B cell (primary cell): Measurements from ENCODE around the gene DGKZ. TPM values are rescaled to one million over a fixed set of nuclear protein-coding genes. Genes with fewer than 3 reads are reported as not detected.

ENCODE experiments used
- ATAC-seq: fragments of 200-7000 bp; cut with Tn5 transposase; one replicate; pipeline ENCODE4 v1.10.0; 2021; ENCODE audit warnings: low read depth, mild to moderate bottlenecking, moderate number of reproducible peaks, moderate library complexity
- CTCF ChIA-PET: fragments of 350-600 bp; sonication (Branson Sonifier 250); formaldehyde crosslinking; loops from one replicate; lab custom pipeline; 2021; ENCODE audit warnings: antibody characterized with exemption, inconsistent platforms; lab: Charles Lee
- POLR2A ChIA-PET: fragments of 350-600 bp; sonication (Branson Sonifier 250); formaldehyde crosslinking; loops from one replicate; lab custom pipeline; 2021; ENCODE audit warnings: antibody characterized with exemption; lab: Charles Lee
- DNase-seq: peaks from one replicate; pipeline ENCODE4 v3.0.0; 2013
- H2AFZ ChIP-seq: 2 replicates; pipeline ENCODE4 v1.6.1; 2012; ENCODE audit warnings: mild to moderate bottlenecking, low read depth, low read length; ENCODE audit not compliant: insufficient read depth, poor library complexity, severe bottlenecking
- H3K27ac ChIP-seq, 2 donors: 1 replicate in 1 of 2; 2 replicates in 1 of 2; pipeline ENCODE4 v1.5.1; 2012 to 2013; ENCODE audit warnings: low read length in 2 of 2, mild to moderate bottlenecking in 2 of 2, moderate library complexity in 1 of 2
- H3K27me3 ChIP-seq, 4 experiments: fragments of 200-600 bp in 1 of 4; sonication (generic) in 1 of 4; replicated peaks in 1 of 4; 1 replicate in 2 of 4; 2 replicates in 2 of 4; pipeline versions ENCODE4 v1.6.1 to v1.7.0; 2013 to 2016; ENCODE audit warnings: low read length in 3 of 4, mild to moderate bottlenecking in 2 of 4, mixed read lengths in 1 of 4, moderate library complexity in 1 of 4; ENCODE audit not compliant: insufficient read depth in 4 of 4, control insufficient read depth in 3 of 4; ENCODE audit errors: control extremely low read depth in 1 of 4
- H3K36me3 ChIP-seq, 2 experiments: replicated peaks in 1 of 2; 1 replicate in 1 of 2; 2 replicates in 1 of 2; pipeline versions ENCODE4 v1.6.1 to v1.7.1; 2013; ENCODE audit warnings: low read length in 1 of 2; ENCODE audit not compliant: insufficient read depth in 2 of 2, control insufficient read depth in 1 of 2; ENCODE audit errors: control extremely low read depth in 1 of 2, extremely low read depth in 1 of 2
- H3K4me1 ChIP-seq, 2 donors: fragments of 200-600 bp in 1 of 2; sonication (generic) in 1 of 2; 1 replicate in 1 of 2; 2 replicates in 1 of 2; pipeline versions ENCODE4 v1.5.1 to v1.6.1; 2013 to 2017; ENCODE audit warnings: low read length in 2 of 2; ENCODE audit not compliant: control insufficient read depth in 2 of 2, insufficient read depth in 2 of 2
- H3K4me2 ChIP-seq: replicated peaks from 2 replicates; pipeline ENCODE3; 2012; ENCODE audit warnings: mild to moderate bottlenecking, low read depth, low read length; ENCODE audit not compliant: poor library complexity, severe bottlenecking
- H3K4me3 ChIP-seq, 5 experiments: fragments of 200-600 bp in 1 of 5; sonication (generic) in 1 of 5; 1 replicate in 3 of 5; 2 replicates in 2 of 5; pipeline versions ENCODE4 v1.5.1 to v1.7.0; 2011 to 2016; ENCODE audit warnings: low read length in 4 of 5, mild to moderate bottlenecking in 4 of 5, low read depth in 2 of 5, control low read depth in 1 of 5, moderate library complexity in 1 of 5; ENCODE audit not compliant: insufficient read depth in 1 of 5; ENCODE audit errors: control extremely low read depth in 1 of 5, extremely low read depth in 1 of 5
- H3K79me2 ChIP-seq: fragments of 200-600 bp; sonication (generic); one replicate; pipeline ENCODE4 v1.6.0; 2016; ENCODE audit warnings: low read length; ENCODE audit not compliant: control insufficient read depth, insufficient read depth
- H3K9ac ChIP-seq: fragments of 200-600 bp; sonication (generic); 2 replicates; pipeline ENCODE4 v1.6.1; 2017; ENCODE audit warnings: mild to moderate bottlenecking, low read length, moderate library complexity
- H3K9me3 ChIP-seq, 3 donors: one replicate each; pipeline versions ENCODE4 v1.6.1 to v1.7.1; 2013; ENCODE audit warnings: low read length in 2 of 3; ENCODE audit not compliant: control insufficient read depth in 2 of 3, insufficient read depth in 1 of 3; ENCODE audit errors: control extremely low read depth in 1 of 3
- H4K20me1 ChIP-seq: 2 replicates; pipeline ENCODE4 v1.6.0; 2012; ENCODE audit warnings: mild to moderate bottlenecking, low read length; ENCODE audit not compliant: insufficient read depth, control insufficient read depth, poor library complexity, severe bottlenecking
- H3K27ac Mint-ChIP-seq: one replicate; pipeline ENCODE4 v1.8.0; 2021; ENCODE audit warnings: mixed read lengths
- H3K27me3 Mint-ChIP-seq: one replicate; pipeline ENCODE4 v1.8.0; 2021; ENCODE audit warnings: mixed read lengths
- H3K4me1 Mint-ChIP-seq: one replicate; pipeline ENCODE4 v1.8.0; 2021; ENCODE audit warnings: mixed read lengths
- H3K4me3 Mint-ChIP-seq: one replicate; pipeline ENCODE4 v1.8.0; 2021; ENCODE audit warnings: mixed read lengths
- H3K9me3 Mint-ChIP-seq: one replicate; pipeline ENCODE4 v1.8.0; 2022; ENCODE audit warnings: mixed read lengths; ENCODE audit not compliant: insufficient read depth
- EZH2 ChIP-seq: IDR thresholded peaks from 2 replicates; pipeline ENCODE4 v1.6.1; 2012; ENCODE audit warnings: borderline replicate concordance, low read depth, mild to moderate bottlenecking, moderate library complexity, low read length; ENCODE audit not compliant: insufficient read depth, poor library complexity, severe bottlenecking
- WGBS: methylation state at CpG from one replicate; pipeline ENCODE4 v1.1.5; 2013; ENCODE audit warnings: missing lambda C conversion rate; ENCODE audit not compliant: insufficient coverage; 5-methylcytosine and 5-hydroxymethylcytosine counted together
- intact Hi-C: fragments of 100-400 bp; cut with micrococcal nuclease; formaldehyde crosslinking; loops from one replicate; pipeline ENCODE4 v1.10.0; 2022
- polyA plus RNA-seq: library from polyadenylated mRNA; depleted of rRNA; stranded (reverse); fragments of >200 nt; gene quantifications from 2 replicates; pipeline ENCODE4 v1.2.3, GENCODE V29; 2012
- total RNA-seq, 2 donors: library from RNA; stranded (reverse); fragments of 120-200 nt in 1 of 2; gene quantifications; 1 replicate in 1 of 2; 2 replicates in 1 of 2; pipeline versions ENCODE4 v1.2.3 to v1.2.4, GENCODE V29; 2013 to 2022
- TF ChIP-seq, protein P1 (sequence below): fragments of 200-600 bp; IDR thresholded peaks from one replicate; pipeline ENCODE4 v1.8.0; 2022; ENCODE audit warnings: antibody characterized with exemption, mild to moderate bottlenecking

DGKZ gene
- total and polyA plus RNA-seq, 2 donors (not counting 1 experiment from before 2014, with no cell fraction given): 56.6 to 79.5 TPM

DNA sequence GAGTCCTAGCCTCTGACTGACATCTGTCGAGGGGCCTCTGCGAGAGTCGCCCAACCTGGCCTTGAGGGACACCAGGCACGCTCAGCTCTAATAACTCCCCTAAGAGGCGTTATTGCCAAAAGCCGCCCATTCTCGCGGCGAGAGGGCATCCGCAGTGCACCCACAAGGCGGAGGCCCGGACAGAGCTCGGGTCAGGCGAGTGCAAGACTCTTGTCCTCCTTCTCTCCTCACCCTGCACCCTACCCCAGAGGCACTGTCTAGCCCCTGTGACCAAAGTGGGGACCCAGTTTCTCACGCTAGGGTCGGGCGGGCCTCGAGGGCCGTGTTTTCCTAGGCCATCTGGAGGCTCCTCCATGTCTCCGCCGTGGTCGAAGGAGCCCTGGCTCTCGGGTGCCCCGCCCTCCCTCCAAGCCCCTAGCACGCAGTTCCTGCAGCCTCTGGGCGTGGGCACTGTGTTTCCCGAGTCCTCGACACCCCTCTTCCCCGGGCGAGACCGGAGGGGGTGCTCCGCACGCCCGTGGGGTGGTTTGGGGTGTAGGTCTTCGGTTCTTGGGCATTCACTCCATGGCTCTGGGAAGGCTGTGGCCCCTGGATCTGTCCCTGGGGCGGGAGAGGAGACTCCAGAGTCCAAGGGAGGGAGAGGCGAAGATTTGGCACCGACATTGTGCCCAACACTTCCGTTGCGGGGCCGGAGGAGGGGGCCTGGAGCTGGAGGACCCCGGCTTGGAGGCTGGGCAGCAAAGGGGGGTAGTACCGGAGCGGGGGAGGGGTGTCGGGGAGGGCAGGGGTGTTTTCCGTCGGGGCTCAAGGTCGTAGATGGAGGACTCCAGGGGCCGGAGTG lies 43.3 kb downstream of the DGKZ start:
- Histone ChIP-seq H4K20me1 (peaks cover 21% of the 10 kb centered on the region), H3K9me3 (peaks cover 0 to 26% (median 0%) of the 10 kb centered on the region in 3 donors), H3K4me2 (peak overlapping the region; percentile 81), H3K27me3 (peaks cover 0 to 69% (median 41%) of the 10 kb centered on the region in 4 experiments), H3K4me3 (no peak overlapping the region), H2AFZ (no peak overlapping the region), H3K27ac (no peak overlapping the region), H3K9ac (no peak overlapping the region), H3K79me2 (no peaks in the 10 kb centered on the region), H3K4me1 (peaks cover 28 to 43% of the 10 kb centered on the region in 2 donors), H3K36me3 (no peaks in the 10 kb centered on the region)
- WGBS: 10% methylated on average over 38 of the region's 49 CpGs
- ATAC-seq (no peak), DNase-seq (no peak)
- Mint-ChIP-seq H3K4me3 (peak overlapping the region; percentile 7), H3K27ac (no peak overlapping the region), H3K27me3 (peaks cover 49% of the 10 kb centered on the region), H3K4me1 (peaks cover 19% of the 10 kb centered on the region), H3K9me3 (no peaks in the 10 kb centered on the region)
- CTCF ChIA-PET: interaction anchor here (0.6 to 1.4 kb wide), 2 partner anchors 139 to 1269 kb away, joined by 3 to 4 read pairs; no protein-coding TSS in a partner anchor
- POLR2A ChIA-PET: interaction anchor here (0.7 kb wide), 1 partner anchor 12 kb away, joined by 5 read pairs; no protein-coding TSS in a partner anchor
- intact Hi-C loops: no loop called here
- TF ChIP-seq, protein P1, sequence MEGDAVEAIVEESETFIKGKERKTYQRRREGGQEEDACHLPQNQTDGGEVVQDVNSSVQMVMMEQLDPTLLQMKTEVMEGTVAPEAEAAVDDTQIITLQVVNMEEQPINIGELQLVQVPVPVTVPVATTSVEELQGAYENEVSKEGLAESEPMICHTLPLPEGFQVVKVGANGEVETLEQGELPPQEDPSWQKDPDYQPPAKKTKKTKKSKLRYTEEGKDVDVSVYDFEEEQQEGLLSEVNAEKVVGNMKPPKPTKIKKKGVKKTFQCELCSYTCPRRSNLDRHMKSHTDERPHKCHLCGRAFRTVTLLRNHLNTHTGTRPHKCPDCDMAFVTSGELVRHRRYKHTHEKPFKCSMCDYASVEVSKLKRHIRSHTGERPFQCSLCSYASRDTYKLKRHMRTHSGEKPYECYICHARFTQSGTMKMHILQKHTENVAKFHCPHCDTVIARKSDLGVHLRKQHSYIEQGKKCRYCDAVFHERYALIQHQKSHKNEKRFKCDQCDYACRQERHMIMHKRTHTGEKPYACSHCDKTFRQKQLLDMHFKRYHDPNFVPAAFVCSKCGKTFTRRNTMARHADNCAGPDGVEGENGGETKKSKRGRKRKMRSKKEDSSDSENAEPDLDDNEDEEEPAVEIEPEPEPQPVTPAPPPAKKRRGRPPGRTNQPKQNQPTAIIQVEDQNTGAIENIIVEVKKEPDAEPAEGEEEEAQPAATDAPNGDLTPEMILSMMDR: no peak
- no peak for TF ChIP-seq EZH2

DNA sequence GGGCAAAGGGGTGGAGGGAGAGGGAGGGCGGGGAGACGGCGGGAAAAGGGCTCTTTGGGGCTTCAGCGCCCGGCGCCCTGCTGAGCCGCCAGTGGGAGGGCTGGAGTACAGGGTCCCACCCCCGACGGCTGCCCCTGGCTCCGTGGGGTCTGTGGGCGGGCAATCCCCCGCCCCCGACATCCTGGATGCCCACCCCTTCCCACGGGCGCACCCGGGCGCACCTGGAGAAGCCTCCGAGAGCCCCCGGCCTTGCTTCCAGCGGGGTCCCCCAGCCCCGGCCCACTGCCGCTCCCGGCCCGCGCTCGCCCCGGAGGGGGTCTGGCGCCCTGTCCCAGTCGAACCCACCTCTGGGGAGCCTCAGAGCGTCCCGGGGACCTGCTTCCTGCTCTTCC lies 43.9 kb downstream of the DGKZ start:
- Histone ChIP-seq H3K4me2 (peak overlapping the region; percentile 77), H3K9me3 (peaks cover 0 to 26% (median 0%) of the 10 kb centered on the region in 3 donors), H3K4me3 (no peak overlapping the region), H3K9ac (no peak overlapping the region), H4K20me1 (peaks cover 21% of the 10 kb centered on the region), H2AFZ (no peak overlapping the region), H3K27ac (no peak overlapping the region), H3K36me3 (no peaks in the 10 kb centered on the region), H3K79me2 (no peaks in the 10 kb centered on the region), H3K27me3 (peaks cover 0 to 62% (median 38%) of the 10 kb centered on the region in 4 experiments), H3K4me1 (peaks cover 28 to 43% of the 10 kb centered on the region in 2 donors)
- ATAC-seq: no peak
- ChIA-PET POLR2A (interaction anchor here (0.7 kb wide), 1 partner anchor 13 kb away, joined by 5 read pairs; no protein-coding TSS in a partner anchor), CTCF (interaction anchor here (1.8 kb wide), 1 partner anchor 75 kb away, joined by 4 read pairs; no protein-coding TSS in a partner anchor)
- Mint-ChIP-seq H3K4me3 (no peak overlapping the region), H3K9me3 (no peaks in the 10 kb centered on the region), H3K4me1 (peaks cover 19% of the 10 kb centered on the region), H3K27me3 (peaks cover 43% of the 10 kb centered on the region), H3K27ac (no peak overlapping the region)
- no peak for DNase-seq
- WGBS: 4% methylated on average over 31 of the region's 31 CpGs
- intact Hi-C loops: no loop called here
- TF ChIP-seq, protein P1: no peak
- TF ChIP-seq EZH2: no peak
